ENCODE data around the gene SLC25A48.

SLC25A48 gene

DNA sequence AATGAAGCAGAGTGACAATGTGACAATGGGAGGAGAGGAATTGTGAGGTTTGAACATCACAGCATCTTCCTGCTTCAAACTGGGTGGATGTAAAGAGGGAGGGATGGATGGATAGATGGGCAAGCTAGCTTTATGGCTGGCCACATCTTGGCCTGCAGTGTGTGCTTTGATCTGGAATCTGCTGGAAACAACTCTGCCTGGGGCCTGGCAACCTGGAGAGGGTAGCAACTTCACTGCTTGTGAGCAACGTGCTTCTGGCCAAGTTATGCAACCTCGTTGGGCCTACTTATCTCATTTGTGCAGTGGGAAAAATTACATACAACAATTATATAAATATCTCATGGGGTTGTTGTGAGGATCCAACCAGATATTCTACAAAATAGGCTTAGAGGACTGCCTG is 55.8 kb downstream of the SLC25A48 start:
- Histone ChIP-seq H3K4ac (ENCODE audit: low read depth, low read length) (no peak overlapping the region), H4K91ac (ENCODE audit: low read depth, low read length) (no peak overlapping the region), H3K79me1 (ENCODE audit: low read length) (no peaks in the 10 kb centered on the region), H2BK120ac (ENCODE audit: insufficient read depth, low read length, poor library complexity) (no peak overlapping the region), H3K9ac (ENCODE audit: low read length) (no peak overlapping the region), H3K4me1 (ENCODE audit: control insufficient read depth in 1 of 2, insufficient read depth in 2 of 2, low read length in 2 of 2) (peaks cover 0 to 3% of the 10 kb centered on the region in 2 experiments), H3K27me3 (ENCODE audit: insufficient read depth, low read length) (no peaks in the 10 kb centered on the region), H3K79me2 (ENCODE audit: control insufficient read depth, insufficient read depth, low read length, poor library complexity) (no peaks in the 10 kb centered on the region), H3K9me3 (ENCODE audit: insufficient read depth, low read depth, low read length) (peaks cover 2% of the 10 kb centered on the region), H3K14ac (ENCODE audit: low read length) (no peak overlapping the region), H4K12ac (ENCODE audit: low read depth, low read length) (no peak overlapping the region), H3K27ac (ENCODE audit: low read depth, low read length) (no peak overlapping the region), H2AFZ (ENCODE audit: insufficient read depth, low read length, poor library complexity) (no peak overlapping the region), H2AK5ac (ENCODE audit: low read length) (no peak overlapping the region), H3K4me3 (ENCODE audit: low read depth, low read length) (no peak overlapping the region), H3K18ac (ENCODE audit: low read length) (no peak overlapping the region), H2BK5ac (ENCODE audit: low read depth, low read length, poor library complexity) (no peak overlapping the region), H4K8ac (ENCODE audit: low read depth, low read length) (no peak overlapping the region), H2BK12ac (ENCODE audit: low read length) (no peak overlapping the region), H3K23ac (ENCODE audit: low read length) (no peak overlapping the region), H3K4me2 (ENCODE audit: low read length) (no peak overlapping the region), H3K36me3 (ENCODE audit: control insufficient read depth in 1 of 2, insufficient read depth in 2 of 2, low read length in 2 of 2) (no peaks in the 10 kb centered on the region)
- no peak for DNase-seq
- WGBS (ENCODE audit: extremely low coverage, insufficient coverage, insufficient read length): no CpG with 5 or more reads among the region's 2 CpGs

- Histone ChIP-seq H3K23ac (ENCODE audit: low read length) (no peak overlapping the region), H3K79me2 (ENCODE audit: control insufficient read depth, insufficient read depth, low read length, poor library complexity) (no peaks in the 10 kb centered on the region), H3K14ac (ENCODE audit: low read length) (no peak overlapping the region), H2BK120ac (ENCODE audit: insufficient read depth, low read length, poor library complexity) (no peak overlapping the region), H3K4me3 (ENCODE audit: low read depth, low read length) (no peak overlapping the region), H2BK12ac (ENCODE audit: low read length) (no peak overlapping the region), H2BK5ac (ENCODE audit: low read depth, low read length, poor library complexity) (no peak overlapping the region), H4K12ac (ENCODE audit: low read depth, low read length) (no peak overlapping the region), H3K36me3 (ENCODE audit: control insufficient read depth in 1 of 2, insufficient read depth in 2 of 2, low read length in 2 of 2) (no peaks in the 10 kb centered on the region), H4K8ac (ENCODE audit: low read depth, low read length) (no peak overlapping the region), H2AK5ac (ENCODE audit: low read length) (no peak overlapping the region), H2AFZ (ENCODE audit: insufficient read depth, low read length, poor library complexity) (no peak overlapping the region), H3K79me1 (ENCODE audit: low read length) (no peaks in the 10 kb centered on the region), H3K4ac (ENCODE audit: low read depth, low read length) (no peak overlapping the region), H3K9ac (ENCODE audit: low read length) (no peak overlapping the region), H3K27ac (ENCODE audit: low read depth, low read length) (no peak overlapping the region), H3K27me3 (ENCODE audit: insufficient read depth, low read length) (no peaks in the 10 kb centered on the region), H3K4me2 (ENCODE audit: low read length) (no peak overlapping the region), H3K9me3 (ENCODE audit: insufficient read depth, low read depth, low read length) (peaks cover 2% of the 10 kb centered on the region), H3K18ac (ENCODE audit: low read length) (no peak overlapping the region), H4K91ac (ENCODE audit: low read depth, low read length) (no peak overlapping the region), H3K4me1 (ENCODE audit: control insufficient read depth in 1 of 2, insufficient read depth in 2 of 2, low read length in 2 of 2) (peaks cover 0 to 3% of the 10 kb centered on the region in 2 experiments)
- DNase-seq: no peak
- WGBS (ENCODE audit: extremely low coverage, insufficient coverage, insufficient read length): no CpG with 5 or more reads among the region's 5 CpGs
Measured at GRCh38 chr5:135890867-135891266, 56.4 kb downstream of the SLC25A48 start.

- Histone ChIP-seq H3K4me1 (ENCODE audit: control insufficient read depth in 1 of 2, insufficient read depth in 2 of 2, low read length in 2 of 2) (peaks cover 0 to 3% of the 10 kb centered on the region in 2 experiments), H4K8ac (ENCODE audit: low read depth, low read length) (no peak overlapping the region), H2AK5ac (ENCODE audit: low read length) (no peak overlapping the region), H2BK120ac (ENCODE audit: insufficient read depth, low read length, poor library complexity) (no peak overlapping the region), H3K23ac (ENCODE audit: low read length) (no peak overlapping the region), H2AFZ (ENCODE audit: insufficient read depth, low read length, poor library complexity) (no peak overlapping the region), H3K4ac (ENCODE audit: low read depth, low read length) (no peak overlapping the region), H3K79me1 (ENCODE audit: low read length) (no peaks in the 10 kb centered on the region), H4K12ac (ENCODE audit: low read depth, low read length) (no peak overlapping the region), H3K18ac (ENCODE audit: low read length) (no peak overlapping the region), H3K9me3 (ENCODE audit: insufficient read depth, low read depth, low read length) (peaks cover 2% of the 10 kb centered on the region), H3K4me3 (ENCODE audit: low read depth, low read length) (no peak overlapping the region), H3K27me3 (ENCODE audit: insufficient read depth, low read length) (no peaks in the 10 kb centered on the region), H3K36me3 (ENCODE audit: control insufficient read depth in 1 of 2, insufficient read depth in 2 of 2, low read length in 2 of 2) (no peaks in the 10 kb centered on the region), H3K27ac (ENCODE audit: low read depth, low read length) (no peak overlapping the region), H2BK12ac (ENCODE audit: low read length) (no peak overlapping the region), H3K9ac (ENCODE audit: low read length) (no peak overlapping the region), H3K4me2 (ENCODE audit: low read length) (no peak overlapping the region), H4K91ac (ENCODE audit: low read depth, low read length) (no peak overlapping the region), H3K79me2 (ENCODE audit: control insufficient read depth, insufficient read depth, low read length, poor library complexity) (no peaks in the 10 kb centered on the region), H3K14ac (ENCODE audit: low read length) (no peak overlapping the region), H2BK5ac (ENCODE audit: low read depth, low read length, poor library complexity) (no peak overlapping the region)
- WGBS (ENCODE audit: extremely low coverage, insufficient coverage, insufficient read length): no CpG with 5 or more reads among the region's 2 CpGs
- DNase-seq: peak in 1 of 2 donors; percentile 5
Measured at GRCh38 chr5:135891268-135891667, 56.8 kb downstream of the SLC25A48 start.

GRCh38 chr5:135891791-135892190 is 57.3 kb downstream of the SLC25A48 start:
- Histone ChIP-seq H3K23ac (ENCODE audit: low read length) (no peak overlapping the region), H4K12ac (ENCODE audit: low read depth, low read length) (no peak overlapping the region), H3K4me2 (ENCODE audit: low read length) (no peak overlapping the region), H4K8ac (ENCODE audit: low read depth, low read length) (no peak overlapping the region), H3K4ac (ENCODE audit: low read depth, low read length) (no peak overlapping the region), H3K27ac (ENCODE audit: low read depth, low read length) (no peak overlapping the region), H3K79me2 (ENCODE audit: control insufficient read depth, insufficient read depth, low read length, poor library complexity) (no peaks in the 10 kb centered on the region), H3K79me1 (ENCODE audit: low read length) (no peaks in the 10 kb centered on the region), H3K9me3 (ENCODE audit: insufficient read depth, low read depth, low read length) (peaks cover 2% of the 10 kb centered on the region), H3K36me3 (ENCODE audit: control insufficient read depth in 1 of 2, insufficient read depth in 2 of 2, low read length in 2 of 2) (no peaks in the 10 kb centered on the region), H2AFZ (ENCODE audit: insufficient read depth, low read length, poor library complexity) (no peak overlapping the region), H3K4me3 (ENCODE audit: low read depth, low read length) (no peak overlapping the region), H2BK120ac (ENCODE audit: insufficient read depth, low read length, poor library complexity) (no peak overlapping the region), H3K4me1 (ENCODE audit: control insufficient read depth in 1 of 2, insufficient read depth in 2 of 2, low read length in 2 of 2) (peaks cover 0 to 3% of the 10 kb centered on the region in 2 experiments), H2AK5ac (ENCODE audit: low read length) (no peak overlapping the region), H4K91ac (ENCODE audit: low read depth, low read length) (no peak overlapping the region), H3K9ac (ENCODE audit: low read length) (no peak overlapping the region), H3K27me3 (ENCODE audit: insufficient read depth, low read length) (no peaks in the 10 kb centered on the region), H3K14ac (ENCODE audit: low read length) (no peak overlapping the region), H2BK5ac (ENCODE audit: low read depth, low read length, poor library complexity) (no peak overlapping the region), H3K18ac (ENCODE audit: low read length) (no peak overlapping the region), H2BK12ac (ENCODE audit: low read length) (no peak overlapping the region)
- DNase-seq: no peak
